ENCODE results near the gene RBBP8NL.
"Not testable (repeated sequence)": the region's sequence is repeated elsewhere in the genome, so short reads cannot be mapped to it uniquely, and the experiment has no call there.

RBBP8NL gene

DNA sequence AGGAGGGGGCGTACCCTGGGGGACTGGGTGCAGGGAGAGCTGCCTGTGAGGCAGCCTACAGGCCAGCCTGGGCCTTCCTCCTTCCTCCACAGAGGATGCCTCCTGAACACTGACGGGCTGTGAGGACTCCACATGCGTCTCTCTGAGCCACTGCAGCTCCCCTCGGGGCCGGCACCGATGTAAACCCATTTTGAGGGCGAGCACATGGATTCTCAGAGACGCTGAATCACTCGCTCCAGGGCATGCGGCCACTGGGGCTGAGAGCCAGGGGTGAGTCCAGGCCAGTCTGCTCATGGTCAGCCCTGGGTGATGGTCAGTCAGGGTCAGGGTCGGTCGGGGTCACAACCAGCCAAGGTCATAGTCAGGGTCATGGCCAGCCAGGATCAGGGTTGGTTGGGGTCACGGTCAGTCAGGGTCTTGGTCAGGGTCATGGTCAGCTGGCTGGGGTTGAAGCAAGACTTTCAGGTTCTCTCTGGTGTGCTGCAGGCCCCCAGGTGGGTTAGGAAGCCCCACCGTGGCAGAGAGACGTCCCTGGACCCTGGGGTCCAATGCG is 14.7 kb upstream of the RBBP8NL start:
- DNase-seq (ENCODE audit: low read depth): no peak

DNA sequence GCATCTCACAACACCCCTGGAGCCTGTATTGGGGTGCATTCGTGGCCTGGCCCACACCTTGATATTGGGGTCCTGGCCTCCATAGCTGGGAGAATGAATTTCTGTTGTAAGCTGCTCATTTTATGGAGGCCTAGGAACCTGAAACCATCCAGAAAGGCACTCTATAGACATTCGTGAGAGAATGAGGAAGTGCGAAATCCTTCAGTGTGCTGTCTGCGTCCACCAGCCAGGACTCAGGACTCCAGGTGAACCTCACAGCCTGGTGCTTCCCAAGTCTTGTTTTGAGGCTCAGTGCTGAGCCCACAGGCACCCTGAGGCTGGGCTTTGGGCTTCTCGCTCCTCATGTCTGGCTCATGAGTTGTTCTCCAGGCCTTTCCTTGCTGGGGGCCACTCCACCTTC is 11.9 kb upstream of the RBBP8NL start:
- DNase-seq (ENCODE audit: low read depth): no peak

DNA sequence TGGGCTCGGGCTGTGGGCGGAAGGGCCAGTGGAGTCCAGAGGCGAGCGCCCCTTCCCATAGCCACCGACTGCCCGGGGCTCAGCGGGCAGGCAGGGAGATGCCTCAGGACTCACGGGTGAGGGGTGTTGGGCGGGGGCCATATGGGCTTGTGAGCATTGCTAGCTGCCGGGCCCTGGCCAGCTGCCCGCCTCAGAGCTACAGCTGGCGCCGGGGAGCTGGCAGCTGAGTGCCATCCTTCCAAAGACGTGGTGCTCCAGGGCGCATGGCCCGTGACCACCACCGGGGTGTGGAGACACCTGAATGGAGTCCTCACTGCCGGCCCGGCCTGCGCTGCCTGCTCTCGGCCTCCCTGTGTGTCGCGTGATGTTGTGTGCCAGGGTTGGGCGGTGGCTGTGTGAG is 10.6 kb upstream of the RBBP8NL start:
- no peak for DNase-seq (ENCODE audit: low read depth)

DNA sequence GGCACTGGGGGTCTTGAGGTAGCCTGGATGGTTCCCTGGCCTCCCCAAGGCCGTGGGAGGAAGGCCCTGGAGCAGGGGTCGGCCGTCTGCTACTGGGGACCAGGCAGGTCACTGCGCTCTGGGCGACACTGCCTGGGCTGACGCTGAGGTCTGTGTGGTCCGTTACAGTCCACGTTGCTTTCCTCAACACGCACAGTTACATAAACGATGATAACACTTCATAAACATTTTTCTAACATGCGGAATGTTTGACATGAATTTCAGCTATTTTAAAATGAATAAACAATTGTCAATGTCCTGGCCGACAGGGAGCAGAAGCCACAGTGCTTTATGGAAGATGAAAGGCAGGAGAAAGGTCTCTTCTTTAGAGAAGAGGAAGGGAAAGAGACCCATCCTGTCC is 10.2 kb upstream of the RBBP8NL start:
- DNase-seq (ENCODE audit: low read depth): no peak

DNA sequence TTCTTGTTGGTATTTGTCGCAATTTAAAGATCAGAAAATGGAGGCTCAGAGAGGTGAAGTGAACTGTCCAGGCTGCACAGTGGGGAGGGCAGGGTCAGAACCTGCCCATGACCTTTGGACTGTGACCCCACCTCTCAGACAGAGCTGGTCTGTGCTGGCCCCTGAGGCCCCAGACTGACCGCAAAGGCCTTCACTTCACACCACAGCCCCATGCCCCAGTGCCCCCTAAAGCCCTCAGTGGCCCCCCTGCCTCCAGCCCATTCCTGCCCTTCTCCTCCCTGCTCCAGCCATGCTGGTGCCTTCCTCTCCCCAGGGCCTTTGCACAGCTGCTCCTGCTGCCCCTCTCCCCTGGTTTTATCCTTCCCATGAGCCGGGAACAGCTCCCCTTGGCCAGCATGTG is 9.4 kb upstream of the RBBP8NL start:
- no peak for DNase-seq (ENCODE audit: low read depth)

DNA sequence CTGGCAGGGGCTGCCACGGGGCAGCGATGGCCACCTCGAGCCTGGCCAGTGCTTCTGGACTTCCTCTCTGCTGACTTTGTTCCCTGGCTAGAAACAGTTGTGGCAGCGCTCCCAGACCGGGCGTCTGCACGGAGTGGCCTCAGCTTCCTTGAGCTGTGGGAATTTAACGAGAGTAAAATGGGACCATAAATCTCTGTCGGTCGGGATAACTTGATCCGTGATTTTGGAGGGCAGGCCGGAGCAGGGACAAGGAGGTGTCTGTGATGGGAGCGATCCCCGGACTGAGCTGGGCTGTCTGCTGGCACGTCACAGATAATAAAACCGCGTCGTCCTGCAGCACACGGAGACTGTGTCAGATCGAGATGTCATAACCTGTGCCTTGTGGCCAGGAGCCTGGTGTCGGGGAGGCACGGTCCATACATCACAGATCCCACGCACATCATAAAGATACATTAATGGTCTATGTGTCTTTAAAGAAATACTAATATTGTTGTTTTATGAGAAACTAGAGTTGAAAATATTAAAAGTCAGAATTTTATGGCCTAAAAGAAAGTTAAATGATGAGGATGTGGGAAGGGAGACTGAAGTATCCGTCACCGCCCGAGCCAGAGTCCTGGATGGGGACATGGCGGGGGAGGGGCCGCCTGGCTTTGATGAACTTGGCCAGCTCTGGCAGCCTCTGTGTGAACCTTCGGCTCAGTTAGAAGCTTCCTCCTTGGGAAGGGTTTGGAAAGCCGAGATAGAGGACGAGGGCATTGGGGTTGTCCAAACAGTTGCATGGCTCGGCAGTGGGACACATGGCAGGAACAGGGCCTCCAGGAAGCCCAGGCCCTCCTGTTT is 6.5 kb upstream of the RBBP8NL start:
- DNase-seq (ENCODE audit: low read depth): no peak

DNA sequence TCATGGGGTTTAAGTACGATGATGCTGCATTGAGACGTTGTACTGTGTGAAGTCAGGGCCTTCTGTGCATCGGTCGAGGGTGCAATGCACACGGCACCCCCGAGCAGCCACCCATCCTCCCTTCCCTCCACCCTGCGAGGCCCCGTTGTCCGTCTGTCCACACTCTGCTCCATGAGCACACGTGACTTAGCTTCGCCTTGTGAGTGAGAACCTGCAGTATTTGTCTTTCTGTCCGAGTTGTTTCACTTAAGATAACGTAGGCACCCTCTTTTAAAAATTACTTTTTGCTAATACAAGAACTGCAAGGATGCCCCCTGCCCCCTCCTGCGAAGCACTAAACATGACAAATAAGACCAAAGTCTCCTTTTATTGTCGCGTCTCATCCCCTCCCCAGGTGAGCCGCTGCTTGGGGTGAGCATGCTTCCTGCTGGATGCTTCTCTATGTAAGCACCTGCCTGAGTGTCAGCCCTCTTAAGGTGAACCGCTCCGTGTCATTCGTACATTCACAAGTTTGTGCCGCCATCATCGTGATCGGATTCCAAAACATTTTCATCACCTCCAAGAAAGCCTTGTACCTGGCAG is 3.6 kb upstream of the RBBP8NL start:
- no peak for DNase-seq (ENCODE audit: low read depth)

DNA sequence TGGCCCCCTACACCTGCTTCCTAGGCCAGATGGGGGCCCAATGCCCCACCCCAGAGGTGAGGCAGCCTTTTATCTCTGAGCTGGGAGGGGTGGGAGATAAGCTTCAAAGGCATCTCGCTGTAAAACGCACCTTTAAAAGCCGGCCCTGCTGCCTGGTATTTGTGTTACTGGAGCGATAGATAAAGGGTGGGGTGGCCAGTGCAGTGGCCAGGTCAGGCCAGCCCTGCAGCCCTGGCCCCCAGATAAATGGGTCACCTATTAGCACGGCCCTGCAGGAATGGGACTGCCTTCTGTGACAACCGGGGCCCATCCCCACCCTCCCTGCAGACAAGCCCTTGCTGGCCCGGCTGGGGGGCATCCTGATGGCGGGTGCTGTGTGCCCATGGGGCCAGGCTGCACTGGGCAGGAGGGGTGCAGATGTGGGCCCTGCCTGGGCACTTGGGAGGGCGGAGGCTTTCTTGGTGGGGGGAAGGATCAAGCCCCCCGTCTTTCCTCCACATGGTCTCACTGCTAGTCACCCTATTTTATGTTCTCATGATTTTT is 3.0 kb upstream of the RBBP8NL start:
- no peak for DNase-seq (ENCODE audit: low read depth)

DNA sequence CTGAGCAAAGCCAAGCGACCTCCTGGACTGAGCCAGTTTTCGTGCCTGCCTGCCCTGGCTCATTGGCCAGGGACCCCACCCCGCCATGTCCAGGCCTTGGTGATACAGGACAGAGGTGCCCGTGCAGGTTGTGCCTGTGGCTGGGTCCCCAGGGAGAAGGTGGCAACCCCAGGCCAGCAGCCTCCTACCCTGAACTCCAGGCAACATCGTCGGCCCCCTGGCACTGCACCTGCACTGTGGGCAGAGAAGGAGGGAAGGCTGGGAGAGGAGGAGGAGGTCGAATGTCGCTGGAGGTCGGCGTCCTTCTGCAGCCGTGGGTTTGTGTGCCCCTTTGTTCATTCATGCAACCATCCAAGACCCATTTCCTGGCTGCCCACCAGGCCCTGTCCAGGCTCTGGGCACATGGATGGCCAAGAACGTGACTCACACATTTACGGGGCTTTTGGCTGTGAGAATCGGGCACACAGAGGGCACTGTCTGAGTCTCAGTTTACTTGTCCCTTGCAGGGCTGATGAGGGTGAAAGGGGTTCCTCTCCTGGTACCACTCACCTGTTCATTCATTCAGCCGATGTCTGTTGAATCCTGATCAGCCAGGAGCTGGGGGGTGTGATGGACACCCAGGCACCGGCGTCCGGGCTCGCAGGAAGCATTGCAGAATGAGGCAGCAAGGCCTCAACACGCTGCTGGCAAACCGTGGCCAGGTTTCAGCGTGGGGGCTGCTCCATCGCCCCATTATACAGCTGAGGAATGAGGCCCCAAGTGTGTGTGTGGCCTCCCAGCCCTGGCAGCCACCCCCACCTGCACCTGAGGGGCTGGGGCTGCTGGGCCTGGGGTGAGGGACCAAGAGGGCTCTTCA is 2.3 kb upstream of the RBBP8NL start:
- DNase-seq (ENCODE audit: low read depth): no peak

DNA sequence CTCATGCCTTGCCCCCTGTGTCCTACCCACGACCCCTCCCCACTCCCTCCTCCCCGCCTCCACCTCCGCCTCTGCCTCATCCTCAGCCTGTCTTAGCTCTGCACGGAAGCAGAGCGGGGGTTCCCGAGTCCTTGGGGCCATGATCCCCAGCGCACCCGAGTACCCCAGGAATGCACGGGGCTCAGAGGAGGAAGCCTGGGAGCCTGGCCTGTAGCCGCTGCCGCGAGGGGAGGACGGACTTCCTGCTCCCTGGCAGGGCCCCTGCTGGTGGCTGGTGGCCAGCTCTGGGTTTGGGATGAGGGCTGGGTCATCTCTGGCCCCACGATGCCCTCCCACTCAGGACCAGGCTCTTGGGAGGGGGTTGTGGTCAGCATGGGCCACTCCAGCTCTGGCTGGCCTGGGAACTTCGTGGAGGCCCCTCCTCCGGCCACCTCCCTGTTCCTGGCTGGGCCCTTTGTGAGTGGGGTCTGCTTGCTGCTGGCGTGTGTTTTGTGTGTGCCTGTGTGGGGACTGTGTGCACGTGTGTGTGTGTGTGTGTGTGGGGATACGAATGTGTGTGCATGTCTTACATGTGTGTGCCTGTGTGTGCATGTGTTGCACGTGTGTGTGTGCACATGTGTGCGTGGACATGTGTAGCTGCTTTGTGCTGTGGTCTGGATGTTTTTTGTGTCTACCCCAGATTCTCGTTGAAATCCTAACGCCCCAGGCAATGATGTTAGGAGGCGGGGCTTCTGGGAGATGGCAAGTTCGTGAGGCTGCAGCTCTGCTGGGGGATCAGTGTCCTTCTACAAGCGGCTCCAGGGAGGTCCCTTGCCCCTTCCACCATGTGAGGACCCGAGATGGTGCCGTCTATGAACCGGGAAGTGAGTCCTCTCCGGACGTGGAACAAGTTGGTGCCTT is 1.3 kb upstream of the RBBP8NL start:
- DNase-seq (ENCODE audit: low read depth): no peak

DNA sequence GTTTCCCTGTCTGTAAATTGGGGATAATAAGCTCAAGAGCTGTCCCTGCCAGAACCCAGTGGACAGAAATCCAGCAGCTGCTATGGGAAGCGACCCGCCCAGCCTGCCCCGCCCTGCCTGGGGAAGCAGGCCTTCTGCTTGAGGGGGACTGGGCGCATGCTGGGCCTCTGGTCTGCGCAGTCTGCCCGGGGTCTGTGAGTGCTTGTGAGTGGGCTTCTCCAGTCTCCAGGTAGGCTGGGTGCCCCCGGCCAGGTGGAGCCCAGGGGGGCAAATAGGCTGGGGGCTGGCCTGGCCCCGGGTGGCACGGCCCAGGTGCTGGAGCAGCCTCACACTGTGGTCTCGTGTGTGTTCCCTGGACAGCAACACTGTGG is 648 bp upstream of the RBBP8NL start:
- DNase-seq (ENCODE audit: low read depth): no peak

DNA sequence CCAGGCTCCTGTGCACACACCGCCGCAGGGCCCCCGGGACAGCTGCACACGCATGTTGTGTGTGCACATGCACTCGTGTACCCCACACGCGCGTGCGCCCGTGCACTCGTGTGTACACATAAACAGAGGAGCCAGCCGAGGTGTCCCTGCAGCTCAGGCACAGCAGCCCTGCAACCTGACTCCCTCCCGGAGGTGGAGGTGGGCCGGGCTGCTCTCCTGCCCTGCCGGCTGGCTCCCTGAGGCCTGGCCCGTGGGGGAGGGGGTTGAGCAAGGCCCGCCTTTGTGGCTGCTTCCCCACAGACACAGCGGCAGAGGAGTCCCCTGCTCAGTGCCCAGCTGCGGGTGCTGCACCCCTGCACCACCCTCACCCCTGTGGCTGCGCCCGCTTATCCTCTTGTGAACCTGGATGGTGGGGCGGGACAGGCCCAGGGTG is 624 bp downstream of the RBBP8NL start:
- no peak for DNase-seq (ENCODE audit: low read depth)

DNA sequence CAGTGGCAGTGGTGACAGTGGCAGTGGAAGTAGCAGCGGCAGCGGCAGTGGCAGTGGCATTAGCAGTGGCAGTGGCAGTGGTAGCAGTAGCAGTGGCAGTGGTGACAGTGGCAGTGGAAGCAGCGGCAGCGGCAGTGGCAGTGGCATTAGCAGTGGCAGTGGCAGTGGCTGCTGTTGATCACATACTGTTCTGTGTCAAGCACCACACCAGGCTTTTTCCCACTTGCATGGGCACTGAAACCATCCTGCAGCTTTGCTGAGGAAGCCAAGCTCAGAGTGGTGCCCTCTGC is 1.3 kb downstream of the RBBP8NL start:
- DNase-seq (ENCODE audit: low read depth): not testable (repeated sequence)

DNA sequence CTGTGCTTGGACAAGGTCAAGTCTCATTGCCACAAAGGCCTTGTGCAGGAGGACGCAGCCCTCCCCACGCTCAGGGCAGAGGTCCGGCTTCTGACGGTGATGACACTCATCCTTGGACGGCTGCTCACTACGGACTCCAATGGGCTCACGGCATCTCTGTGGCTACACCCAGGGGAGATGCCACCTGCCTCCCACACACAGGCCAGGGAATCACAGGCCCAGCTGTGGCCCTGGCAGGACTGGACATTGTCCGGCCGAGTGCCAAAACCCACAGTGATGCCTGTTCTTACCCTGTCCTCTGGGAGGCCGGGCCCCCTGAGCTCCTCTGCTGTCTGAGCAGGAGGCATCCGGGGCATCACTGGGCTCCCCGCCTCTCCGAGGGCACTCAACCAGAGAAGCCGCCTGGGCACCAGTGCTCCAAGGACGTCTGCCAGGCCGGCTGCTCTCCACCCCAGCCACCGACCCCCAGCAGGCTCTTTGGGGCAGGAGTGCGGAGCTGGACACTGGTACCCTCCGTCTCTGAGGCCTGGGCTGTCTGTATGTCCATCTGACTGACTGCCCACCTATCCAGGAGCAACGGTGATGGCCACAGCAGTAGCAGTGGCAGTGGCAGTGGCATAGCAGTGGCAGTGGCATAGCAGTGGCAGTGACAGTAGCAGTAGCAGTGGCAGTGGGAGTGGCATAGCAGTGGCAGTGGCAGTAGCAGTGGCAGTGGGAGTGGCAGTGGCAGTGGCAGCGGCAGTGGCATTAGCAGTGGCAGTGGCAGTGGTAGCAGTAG is 1.9 kb downstream of the RBBP8NL start:
- DNase-seq (ENCODE audit: low read depth): no peak

DNA sequence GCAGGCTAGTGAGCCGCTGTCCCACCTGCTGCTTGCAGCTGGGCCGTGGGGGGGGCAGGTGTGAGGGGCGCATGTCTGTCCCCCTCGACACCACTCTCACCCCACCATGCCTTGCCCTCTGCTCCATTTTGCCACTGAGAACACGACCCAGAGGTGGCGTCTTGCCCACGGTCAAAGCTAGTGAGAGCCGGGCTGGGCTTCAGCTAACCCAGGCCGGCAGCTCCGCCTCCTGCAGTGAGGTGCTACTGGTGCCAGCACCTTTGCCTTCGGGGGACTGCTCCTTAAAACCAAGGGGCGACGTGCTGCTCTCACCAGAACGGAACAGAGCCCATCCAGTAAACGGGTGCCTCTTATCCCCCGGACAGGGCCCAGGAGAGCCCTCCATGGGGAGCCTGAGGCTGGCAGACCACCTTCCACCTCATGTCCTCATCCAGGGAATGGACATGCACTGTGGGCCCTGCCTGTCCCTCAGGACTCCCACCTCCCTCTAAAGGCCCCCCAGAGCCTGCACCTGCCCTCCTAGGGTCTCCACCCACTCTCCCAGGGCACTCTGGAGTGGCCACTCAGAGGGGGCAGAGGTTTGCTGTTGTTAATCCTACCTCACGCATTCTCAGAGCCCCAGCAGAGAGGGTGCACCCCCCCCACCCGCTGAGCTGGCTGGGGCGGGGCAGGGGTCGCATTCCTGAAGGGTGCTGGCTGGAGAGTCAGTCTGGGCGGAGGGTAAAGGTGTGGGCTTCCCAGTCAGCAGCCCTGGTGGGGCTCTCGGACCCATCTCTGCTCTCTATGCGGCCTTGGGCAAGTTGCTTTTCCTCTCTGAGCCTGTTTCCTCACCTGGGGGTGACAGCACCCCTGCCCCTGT is 2.9 kb downstream of the RBBP8NL start:
- no peak for DNase-seq (ENCODE audit: low read depth)

DNA sequence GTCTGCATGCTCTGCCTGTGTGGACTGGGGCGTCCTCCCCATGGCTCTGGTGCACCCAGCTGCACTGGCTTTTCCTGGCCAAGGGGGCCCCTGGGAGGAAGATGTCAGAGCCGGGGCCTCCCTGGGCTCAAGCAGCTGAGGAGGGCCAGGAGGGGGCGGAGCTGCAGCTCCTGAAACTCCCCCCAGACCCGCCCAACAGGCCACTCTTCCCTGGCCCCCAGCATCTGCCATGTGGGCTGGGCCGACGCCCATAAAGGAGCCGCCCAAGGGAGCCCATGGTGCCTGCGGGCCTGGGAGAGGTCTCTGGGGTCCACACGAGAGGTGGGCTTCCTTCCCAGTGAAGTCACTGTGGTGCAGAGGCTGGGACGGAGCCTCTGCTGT is 4.0 kb downstream of the RBBP8NL start:
- DNase-seq (ENCODE audit: low read depth): no peak

DNA sequence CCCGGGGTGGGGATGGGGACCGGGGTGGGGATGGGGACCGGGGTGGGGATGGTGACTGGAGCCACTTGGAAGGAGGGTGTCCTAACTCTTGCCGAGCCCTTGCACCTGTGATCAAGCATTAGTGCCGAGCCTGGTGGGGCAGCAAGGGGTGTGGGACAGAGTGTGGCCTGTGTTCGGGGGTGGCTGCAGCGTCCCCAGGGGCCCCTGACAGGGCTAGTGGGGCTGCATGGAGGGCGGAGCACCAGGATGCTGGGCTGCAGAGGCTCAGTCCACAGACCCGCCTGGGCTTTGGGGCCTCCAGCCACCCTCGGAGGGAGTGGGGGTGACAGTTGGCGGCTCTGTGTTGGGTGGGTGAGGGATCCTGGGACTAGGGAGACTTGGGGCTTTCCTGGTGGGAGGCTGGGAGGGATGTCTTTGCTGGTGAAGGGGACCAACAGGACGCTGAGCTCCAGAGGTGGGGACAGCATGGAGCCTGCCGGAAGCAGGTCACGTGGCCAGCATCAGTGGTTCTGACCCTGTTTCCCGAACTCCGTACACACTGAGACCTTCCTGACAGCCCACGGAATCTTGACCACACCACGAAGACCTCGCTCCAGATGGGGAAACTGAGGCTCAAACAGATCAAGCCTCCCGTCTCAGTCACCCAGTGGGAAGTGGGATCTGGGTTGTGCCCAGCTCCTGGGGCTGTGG is 4.6 kb downstream of the RBBP8NL start:
- no peak for DNase-seq (ENCODE audit: low read depth)

DNA sequence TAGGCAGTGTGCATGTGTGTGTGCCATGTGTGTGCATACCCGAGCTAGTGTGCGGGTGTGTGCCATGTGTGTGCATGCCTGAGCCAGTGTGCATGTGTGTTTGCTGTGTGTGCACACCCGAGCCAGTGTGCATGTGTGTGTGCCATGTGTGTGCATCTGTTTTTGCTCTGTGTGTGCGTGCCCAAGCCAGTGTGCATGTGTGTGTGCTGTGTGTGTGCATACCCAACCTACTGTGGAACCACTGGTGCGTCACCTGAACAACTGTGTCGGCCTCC is 5.7 kb downstream of the RBBP8NL start:
- DNase-seq (ENCODE audit: low read depth): no peak
